HepG2 (cell line): ENCODE results near the gene ACP1. TPM values are rescaled to one million over a fixed set of nuclear protein-coding genes. Genes with fewer than 3 reads are reported as not detected.
A peak's percentile ranks its signal among the peaks of the same experiment; 100 is the strongest.

Source experiments
- ATM ChIP-seq: fragments of 450-650 bp; IDR thresholded peaks from 2 replicates; pipeline ENCODE4 v1.7.1; 2017; ENCODE audit warnings: mild to moderate bottlenecking, borderline replicate concordance
- BCL6 ChIP-seq: IDR thresholded peaks from 2 replicates; pipeline ENCODE4 v1.6.1; 2016; ENCODE audit warnings: missing genetic modification reagents, missing compliant biosample characterization
- BORCS8-MEF2B ChIP-seq: sonication (generic); formaldehyde crosslinking; IDR thresholded peaks from 2 replicates; pipeline ENCODE4 v1.8.0; 2022; ENCODE audit warnings: mild to moderate bottlenecking, missing genetic modification reagents
- CSRNP1 ChIP-seq: sonication (generic); formaldehyde crosslinking; IDR thresholded peaks from 2 replicates; pipeline ENCODE4 v1.8.1; 2023; ENCODE audit warnings: mild to moderate bottlenecking, missing genetic modification reagents
- HNF1B ChIP-seq: sonication (generic); formaldehyde crosslinking; IDR thresholded peaks from 2 replicates; pipeline ENCODE4 v1.5.1; 2020; ENCODE audit warnings: mild to moderate bottlenecking, moderate library complexity, missing genetic modification reagents
- HOXD1 ChIP-seq: sonication (generic); formaldehyde crosslinking; IDR thresholded peaks from 2 replicates; pipeline ENCODE4 v1.5.0; 2020; ENCODE audit warnings: missing genetic modification reagents
- KAT7 ChIP-seq: IDR thresholded peaks from 2 replicates; pipeline ENCODE4 v1.6.1; 2018; ENCODE audit warnings: borderline replicate concordance, missing compliant biosample characterization
- MIER2 ChIP-seq: IDR thresholded peaks from 2 replicates; pipeline ENCODE4 v1.6.1; 2016; ENCODE audit warnings: missing biosample characterization, missing genetic modification reagents
- MIER3 ChIP-seq: IDR thresholded peaks from 2 replicates; pipeline ENCODE4 v1.6.1; 2016; ENCODE audit warnings: missing compliant biosample characterization, borderline replicate concordance
- MNT ChIP-seq: fragments of 450-650 bp; IDR thresholded peaks from 2 replicates; pipeline ENCODE4 v1.6.1; 2016
- NCOA2 ChIP-seq: sonication (generic); formaldehyde crosslinking; IDR thresholded peaks from 2 replicates; pipeline ENCODE4 v1.8.0; 2022; ENCODE audit warnings: inconsistent platforms
- NFYC ChIP-seq: IDR thresholded peaks from 2 replicates; pipeline ENCODE4 v1.6.1; 2016; ENCODE audit warnings: missing genetic modification reagents, missing compliant biosample characterization
- PHF21A ChIP-seq: sonication (generic); formaldehyde crosslinking; IDR thresholded peaks from 2 replicates; pipeline ENCODE4 v1.5.0; 2020; ENCODE audit warnings: mild to moderate bottlenecking, missing genetic modification reagents
- SIN3B ChIP-seq: fragments of 150-350 bp; IDR thresholded peaks from 2 replicates; pipeline ENCODE4 v1.6.1; 2014; ENCODE audit warnings: low read length
- SMC3 ChIP-seq: IDR thresholded peaks from 2 replicates; pipeline ENCODE4 v1.6.1; 2011; ENCODE audit warnings: low read length, improper control_type of control experiment
- TERF1 ChIP-seq: sonication (generic); formaldehyde crosslinking; IDR thresholded peaks from 2 replicates; pipeline ENCODE4 v1.8.0; 2022; ENCODE audit warnings: mild to moderate bottlenecking, missing genetic modification reagents, moderate library complexity
- ZBED4 ChIP-seq: sonication (generic); formaldehyde crosslinking; IDR thresholded peaks from 2 replicates; pipeline ENCODE4 v1.4.0; 2020; ENCODE audit warnings: missing genetic modification reagents, borderline replicate concordance
- ZNF234 ChIP-seq: sonication (generic); formaldehyde crosslinking; conservative IDR thresholded peaks from 2 replicates; pipeline ENCODE4 v1.5.1; 2020; ENCODE audit warnings: mild to moderate bottlenecking, missing genetic modification reagents
- ZNF607 ChIP-seq: sonication (generic); formaldehyde crosslinking; IDR thresholded peaks from 2 replicates; pipeline ENCODE4 v1.5.1; 2020; ENCODE audit warnings: missing genetic modification reagents, mild to moderate bottlenecking, borderline replicate concordance
- ZNF724P ChIP-seq: sonication (generic); formaldehyde crosslinking; IDR thresholded peaks from 2 replicates; pipeline ENCODE4 v1.8.0; 2022; ENCODE audit warnings: missing genetic modification reagents, borderline replicate concordance
- polyA plus RNA-seq, 8 experiments: library from polyadenylated mRNA; depleted of rRNA in 3 of 8; stranded (reverse) in 7 of 8; unstranded in 1 of 8; fragments of >200 nt; fragmentation: Illumina TruSeq in 4 of 8; extraction: Trizol in 4 of 8; gene quantifications; 2 replicates each; pipeline versions ENCODE4 v1.2.1 to v1.2.3, GENCODE V29; 2011 to 2016; ENCODE audit warnings: low read depth in 4 of 8, missing spikeins in 1 of 8, mixed read lengths in 1 of 8; ENCODE audit not compliant: insufficient read depth in 1 of 8
- total RNA-seq, 5 experiments: library from RNA; depleted of rRNA; stranded (reverse); fragments of >200 nt; fragmentation: Illumina TruSeq; extraction: Trizol; gene quantifications; 2 replicates each; pipeline ENCODE4 v1.2.3, GENCODE V29; 2016; ENCODE audit warnings: low read depth in 1 of 5

ACP1 gene
- total and polyA plus RNA-seq, 2 of the 13 experiments (the other 11 are each of a cell fraction or from before 2014, with no cell fraction given) = 246 to 348 TPM

- TF ChIP-seq ZBED4 (CRISPR knock-in tag) = 0 out of 2 replicates have a peak, but pooled peaks have one; percentile 44
- TF ChIP-seq BCL6 = peak; percentile 13; the same call in 1 of the 2 replicates
- peak; percentile 10; the same call in 1 of the 2 replicates for TF ChIP-seq BORCS8-MEF2B (CRISPR knock-in tag)
- 0 out of 2 replicates have a peak, but pooled peaks have one; percentile 48 for TF ChIP-seq CSRNP1 (CRISPR knock-in tag)
- no peak for TF ChIP-seq TERF1 (CRISPR knock-in tag)
- TF ChIP-seq HOXD1 (CRISPR knock-in tag) = peak; percentile 37; the same call in 1 of the 2 replicates
- 0 out of 2 replicates have a peak, but pooled peaks have one; percentile 32 for TF ChIP-seq KAT7 (CRISPR knock-in tag)
- TF ChIP-seq MIER2 (CRISPR knock-in tag) = 0 out of 2 replicates have a peak, but pooled peaks have one; percentile 39
- TF ChIP-seq NFYC (CRISPR knock-in tag) = no peak
- no peak for TF ChIP-seq ZNF724P (CRISPR knock-in tag)
- TF ChIP-seq SMC3 = peak; percentile 87
- TF ChIP-seq ZNF607 (CRISPR knock-in tag) = 0 out of 2 replicates have a peak, but pooled peaks have one; percentile 14
- TF ChIP-seq ATM = no peak
- TF ChIP-seq SIN3B = 0 out of 2 replicates have a peak, but pooled peaks have one; percentile 45
- TF ChIP-seq ZNF234 (CRISPR knock-in tag) = 0 out of 2 replicates have a peak, but pooled peaks have one; percentile 8
- TF ChIP-seq PHF21A (CRISPR knock-in tag) = peak; percentile 41; the same call in 1 of the 2 replicates
- 0 out of 2 replicates have a peak, but pooled peaks have one; percentile 15 for TF ChIP-seq HNF1B (CRISPR knock-in tag)
- no peak for TF ChIP-seq MNT
- 0 out of 2 replicates have a peak, but pooled peaks have one; percentile 4 for TF ChIP-seq NCOA2 (CRISPR knock-in tag)
- 0 out of 2 replicates have a peak, but pooled peaks have one; percentile 66 for TF ChIP-seq MIER3 (CRISPR knock-in tag)
These were observed 25.5 kb downstream of the ACP1 start (continued) for GRCh38 chr2:290090-290722.
